A549 (cell line): ENCODE results near the gene F12. TPM values are rescaled to one million over a fixed set of nuclear protein-coding genes. Genes with fewer than 3 reads are reported as not detected.

ENCODE experiments used
- ATAC-seq, 2 experiments: fragments of 200-7000 bp in 1 of 2; fragments of >200 bp in 1 of 2; cut with Nextera tagmentation in 1 of 2; cut with Tn5 transposase in 1 of 2; 3 replicates each; pipeline versions ENCODE4 v1.8.0 to v1.9.1; 2018 to 2020; ENCODE audit warnings: mild to moderate bottlenecking in 1 of 2, moderate library complexity in 1 of 2
- CTCF ChIA-PET: fragments of 300-600 bp; sonication (Branson Sonifier 250); formaldehyde crosslinking; extraction: SDS; loops from one replicate; lab custom pipeline; 2021; ENCODE audit warnings: antibody characterized with exemption, inconsistent platforms; lab: Yijun Ruan, JAX
- POLR2A ChIA-PET: fragments of 350-600 bp; formaldehyde crosslinking; extraction: SDS; loops from one replicate; lab custom pipeline; 2021; ENCODE audit warnings: antibody characterized with exemption, inconsistent platforms; lab: Yijun Ruan, JAX
- DNase-seq, 2 experiments: peaks; one replicate each; pipeline versions ENCODE4 v3.0.0 to v3.0.0-alpha.2; 2011 to 2016; ENCODE audit warnings: low read depth in 1 of 2, low spot score in 1 of 2
- FAIRE-seq: peaks from 2 replicates; lab custom pipeline; 2011; peaks lifted over from hg19 to GRCh38; lab: Jason Lieb, UNC
- H3K27ac ChIP-seq, 2 experiments: fragments of >200 bp; sonication (Bioruptor Twin); formaldehyde crosslinking; 3 replicates each; pipeline ENCODE4 v1.5.1; 2016 to 2017
- H3K4me1 ChIP-seq: fragments of >200 bp; sonication (Bioruptor Twin); formaldehyde crosslinking; 3 replicates; pipeline ENCODE4 v1.6.1; 2016
- H3K4me2 ChIP-seq: fragments of >200 bp; sonication (Bioruptor Twin); formaldehyde crosslinking; 3 replicates; pipeline ENCODE4 v1.6.1; 2016
- H3K4me3 ChIP-seq: fragments of >200 bp; sonication (Bioruptor Twin); formaldehyde crosslinking; 3 replicates; pipeline ENCODE4 v1.5.1; 2016
- H3K9me3 ChIP-seq: fragments of >200 bp; sonication (Bioruptor Twin); formaldehyde crosslinking; 3 replicates; pipeline ENCODE4 v1.6.1; 2016
- ATOH8 ChIP-seq: fragments of 250-450 bp; sonication (Bioruptor Pico); IDR thresholded peaks from 2 replicates; pipeline ENCODE4 v1.5.0; 2020; ENCODE audit warnings: low read depth, mild to moderate bottlenecking, moderate library complexity
- CTCF ChIP-seq: fragments of >200 bp; sonication (Bioruptor Twin); formaldehyde crosslinking; IDR thresholded peaks from 3 replicates; pipeline ENCODE4 v1.5.1; 2016
- EHF ChIP-seq: fragments of 250-450 bp; sonication (Bioruptor Pico); IDR thresholded peaks from 2 replicates; pipeline ENCODE4 v1.5.0; 2020; ENCODE audit warnings: mild to moderate bottlenecking
- EHMT2 ChIP-seq: fragments of 200-600 bp; sonication (generic); IDR thresholded peaks from 2 replicates; pipeline ENCODE4 v1.6.1; 2016; ENCODE audit warnings: antibody characterized with exemption, low read depth, mild to moderate bottlenecking, moderate library complexity
- ESRRA ChIP-seq: fragments of 150-350 bp; IDR thresholded peaks from 2 replicates; pipeline ENCODE4 v1.6.1; 2014; ENCODE audit warnings: mild to moderate bottlenecking, low read length, borderline replicate concordance
- FOSB ChIP-seq: fragments of 250-450 bp; sonication (Bioruptor Pico); IDR thresholded peaks from 2 replicates; pipeline ENCODE4 v1.5.0; 2020; ENCODE audit warnings: mild to moderate bottlenecking, moderate library complexity
- FOSL2 ChIP-seq, 2 experiments: fragments of 450-650 bp in 1 of 2; fragments of >200 bp in 1 of 2; sonication (Bioruptor Twin) in 1 of 2; formaldehyde crosslinking; IDR thresholded peaks; 2 replicates each; pipeline versions ENCODE4 v1.5.0 to v1.6.1; 2016 to 2020; ENCODE audit warnings: mild to moderate bottlenecking in 1 of 2, moderate library complexity in 1 of 2
- HDAC2 ChIP-seq: fragments of 200-600 bp; sonication (generic); IDR thresholded peaks from 2 replicates; pipeline ENCODE4 v1.6.1; 2016
- MAFK ChIP-seq: fragments of 450-650 bp; IDR thresholded peaks from 2 replicates; pipeline ENCODE4 v1.6.1; 2014; ENCODE audit not compliant: partially characterized antibody
- MAZ ChIP-seq: fragments of 150-350 bp; IDR thresholded peaks from 2 replicates; pipeline ENCODE4 v1.6.1; 2014; ENCODE audit warnings: antibody characterized with exemption, low read depth, low read length, borderline replicate concordance
- NFE2L2 ChIP-seq: fragments of 150-350 bp; conservative IDR thresholded peaks from 2 replicates; pipeline ENCODE4 v1.6.1; 2014; ENCODE audit warnings: low read length
- RNF2 ChIP-seq: fragments of 200-600 bp; sonication (generic); IDR thresholded peaks from 2 replicates; pipeline ENCODE4 v1.6.1; 2016; ENCODE audit warnings: low read depth, mild to moderate bottlenecking, antibody characterized with exemption, moderate library complexity, borderline replicate concordance
- SMC3 ChIP-seq: fragments of >200 bp; sonication (Bioruptor Twin); formaldehyde crosslinking; IDR thresholded peaks from 3 replicates; pipeline ENCODE4 v1.6.1; 2018; ENCODE audit warnings: inconsistent platforms
- TFCP2L1 ChIP-seq: fragments of 250-450 bp; sonication (Bioruptor Pico); IDR thresholded peaks from 2 replicates; pipeline ENCODE4 v1.5.0; 2021; ENCODE audit warnings: mild to moderate bottlenecking
- TP53 ChIP-seq: fragments of 250-450 bp; sonication (Bioruptor Pico); IDR thresholded peaks from 2 replicates; pipeline ENCODE4 v1.5.0; 2021; ENCODE audit warnings: mild to moderate bottlenecking, moderate library complexity
- ZC3H11A ChIP-seq: fragments of 450-650 bp; IDR thresholded peaks from 2 replicates; pipeline ENCODE4 v1.6.1; 2014; ENCODE audit warnings: antibody characterized with exemption, mild to moderate bottlenecking
- ZSCAN20 ChIP-seq: fragments of 250-450 bp; sonication (Bioruptor Pico); IDR thresholded peaks from 2 replicates; pipeline ENCODE4 v1.8.0; 2022; ENCODE audit warnings: mild to moderate bottlenecking, moderate library complexity
- WGBS: methylation state at CpG from one replicate; pipeline ENCODE4 v1.1.6; 2017; ENCODE audit errors: missing lambda C conversion rate; 5-methylcytosine and 5-hydroxymethylcytosine counted together
- polyA plus RNA-seq, 4 experiments: library from polyadenylated mRNA; depleted of rRNA in 3 of 4; stranded (reverse); fragments of >200 nt; fragmentation: RNase III in 1 of 4; extraction: RNeasy Plus Mini Kit Qiagen cat#74134 plus additional on column Dnase treatment in 1 of 4; gene quantifications; 2 replicates in 3 of 4; 3 replicates in 1 of 4; pipeline ENCODE4 v1.2.3, GENCODE V29; 2011 to 2017
- TF ChIP-seq, protein P1 (sequence below): fragments of 150-350 bp; IDR thresholded peaks from 2 replicates; pipeline ENCODE4 v1.6.1; 2014; ENCODE audit warnings: low read depth, mild to moderate bottlenecking, low read length
- TF ChIP-seq, protein P2 (sequence below): fragments of 450-650 bp; IDR thresholded peaks from 2 replicates; pipeline ENCODE4 v1.6.1; 2014; ENCODE audit warnings: antibody characterized with exemption
- TF ChIP-seq, protein P3 (sequence below): IDR thresholded peaks from 2 replicates; pipeline ENCODE4 v1.6.1; 2012

F12 gene
- polyA plus RNA-seq, 2 of the 4 experiments (the other 2 are of a cell fraction), result 5.3 to 14.3 TPM

GRCh38 chr5:177396807-177397206 is 12.6 kb downstream of the F12 start (continued):
- TF ChIP-seq CTCF, result no peak
- TF ChIP-seq EHMT2, result no peak

DNA sequence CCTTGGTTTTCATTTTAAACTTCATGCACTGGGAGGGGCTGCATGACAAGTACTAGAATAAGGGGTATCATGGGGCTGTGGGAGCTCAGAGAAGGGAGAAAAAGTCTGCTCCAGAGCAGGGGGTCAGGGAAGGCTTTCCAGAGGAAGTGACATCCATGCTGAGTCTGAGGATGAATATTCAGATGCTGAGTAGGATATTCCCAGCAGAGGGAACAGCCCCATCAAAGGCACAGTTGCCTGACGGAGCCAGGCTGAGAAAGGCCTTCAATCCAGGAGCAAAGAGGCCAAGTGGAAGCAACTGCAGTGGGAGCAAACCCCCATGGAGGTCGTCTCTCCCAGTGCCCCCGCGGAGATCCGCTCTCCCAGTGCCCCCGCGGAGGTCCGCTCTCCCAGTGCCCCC is 13.3 kb downstream of the F12 start:
- H3K27ac ChIP-seq, result no peak overlapping the region
- H3K4me1 ChIP-seq, result no peaks in the 10 kb centered on the region
- H3K9me3 ChIP-seq, result no peaks in the 10 kb centered on the region
- TF ChIP-seq FOSL2 (IDR thresholded peaks at IDR 0.05) (no peak), FOSL2 (CRISPR knock-in tag; IDR thresholded peaks at IDR 0.05) (no peak), MAZ (no peak), ZSCAN20 (CRISPR knock-in tag) (no peak), ATOH8 (CRISPR knock-in tag) (no peak), HDAC2 (no peak), ZC3H11A (no peak), MAFK (no peak), NFE2L2 (no peak), TFCP2L1 (CRISPR knock-in tag) (no peak), RNF2 (no peak), EHF (CRISPR knock-in tag) (no peak), SMC3 (no peak), TP53 (CRISPR knock-in tag) (no peak), FOSB (no peak), ESRRA (no peak)
- TF ChIP-seq, protein P1, sequence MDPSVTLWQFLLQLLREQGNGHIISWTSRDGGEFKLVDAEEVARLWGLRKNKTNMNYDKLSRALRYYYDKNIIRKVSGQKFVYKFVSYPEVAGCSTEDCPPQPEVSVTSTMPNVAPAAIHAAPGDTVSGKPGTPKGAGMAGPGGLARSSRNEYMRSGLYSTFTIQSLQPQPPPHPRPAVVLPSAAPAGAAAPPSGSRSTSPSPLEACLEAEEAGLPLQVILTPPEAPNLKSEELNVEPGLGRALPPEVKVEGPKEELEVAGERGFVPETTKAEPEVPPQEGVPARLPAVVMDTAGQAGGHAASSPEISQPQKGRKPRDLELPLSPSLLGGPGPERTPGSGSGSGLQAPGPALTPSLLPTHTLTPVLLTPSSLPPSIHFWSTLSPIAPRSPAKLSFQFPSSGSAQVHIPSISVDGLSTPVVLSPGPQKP, result no peak
- TF ChIP-seq, protein P2, sequence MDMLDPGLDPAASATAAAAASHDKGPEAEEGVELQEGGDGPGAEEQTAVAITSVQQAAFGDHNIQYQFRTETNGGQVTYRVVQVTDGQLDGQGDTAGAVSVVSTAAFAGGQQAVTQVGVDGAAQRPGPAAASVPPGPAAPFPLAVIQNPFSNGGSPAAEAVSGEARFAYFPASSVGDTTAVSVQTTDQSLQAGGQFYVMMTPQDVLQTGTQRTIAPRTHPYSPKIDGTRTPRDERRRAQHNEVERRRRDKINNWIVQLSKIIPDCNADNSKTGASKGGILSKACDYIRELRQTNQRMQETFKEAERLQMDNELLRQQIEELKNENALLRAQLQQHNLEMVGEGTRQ, result no peak
- TF ChIP-seq, protein P3, sequence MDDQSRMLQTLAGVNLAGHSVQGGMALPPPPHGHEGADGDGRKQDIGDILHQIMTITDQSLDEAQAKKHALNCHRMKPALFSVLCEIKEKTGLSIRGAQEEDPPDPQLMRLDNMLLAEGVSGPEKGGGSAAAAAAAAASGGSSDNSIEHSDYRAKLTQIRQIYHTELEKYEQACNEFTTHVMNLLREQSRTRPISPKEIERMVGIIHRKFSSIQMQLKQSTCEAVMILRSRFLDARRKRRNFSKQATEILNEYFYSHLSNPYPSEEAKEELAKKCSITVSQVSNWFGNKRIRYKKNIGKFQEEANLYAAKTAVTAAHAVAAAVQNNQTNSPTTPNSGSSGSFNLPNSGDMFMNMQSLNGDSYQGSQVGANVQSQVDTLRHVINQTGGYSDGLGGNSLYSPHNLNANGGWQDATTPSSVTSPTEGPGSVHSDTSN, result no peak
- no peak overlapping the region for H3K4me2 ChIP-seq
- POLR2A ChIA-PET, result no interaction called here
- ATAC-seq, result no peak
- no peak for DNase-seq
- no peak overlapping the region for H3K4me3 ChIP-seq
- 65% methylated on average over 4 of the region's 8 CpGs for WGBS
- FAIRE-seq, result no peak
- CTCF ChIA-PET, result interaction anchor here (18.1 to 43.1 kb wide), 3 partner anchors 2 to 52 kb away, joined by 359 to 1107 read pairs (median 1107); partner anchors contain the start of genes F12, PFN3, PRR7 and SLC34A1
